Karpas-422 (cell line): ENCODE measurements around the gene DNASE2. TPM values are rescaled to one million over a fixed set of nuclear protein-coding genes. Genes with fewer than 3 reads are reported as not detected.
A peak's percentile ranks its signal among the peaks of the same experiment; 100 is the strongest.

Experiments
- DNase-seq: peaks from one replicate; pipeline ENCODE4 v3.0.0-alpha.2; 2015
- H2AFZ ChIP-seq: fragments of 200-600 bp; sonication (generic); 2 replicates; pipeline ENCODE4 v1.6.1; 2014; ENCODE audit warnings: antibody characterized with exemption, low read length, mixed read lengths
- H3K27ac ChIP-seq: fragments of 200-600 bp; sonication (generic); 2 replicates; pipeline ENCODE4 v1.5.1; 2014; ENCODE audit warnings: mild to moderate bottlenecking, low read length, moderate library complexity
- H3K27me3 ChIP-seq: fragments of 200-600 bp; sonication (generic); 2 replicates; pipeline ENCODE4 v1.6.1; 2014; ENCODE audit warnings: low read length, mixed read lengths
- H3K36me3 ChIP-seq: fragments of 200-600 bp; sonication (generic); 2 replicates; pipeline ENCODE4 v1.6.1; 2014; ENCODE audit warnings: low read length, mixed read lengths; ENCODE audit not compliant: insufficient read depth
- H3K4me1 ChIP-seq: fragments of 200-600 bp; sonication (generic); 2 replicates; pipeline ENCODE4 v1.6.1; 2014; ENCODE audit warnings: mild to moderate bottlenecking, low read length, mixed read lengths
- H3K4me2 ChIP-seq: fragments of 200-600 bp; sonication (generic); 2 replicates; pipeline ENCODE4 v1.6.1; 2014; ENCODE audit warnings: low read length, low read depth, mild to moderate bottlenecking; ENCODE audit not compliant: poor library complexity, severe bottlenecking
- H3K4me3 ChIP-seq: fragments of 200-600 bp; sonication (generic); 2 replicates; pipeline ENCODE4 v1.5.1; 2014; ENCODE audit warnings: mild to moderate bottlenecking, antibody characterized with exemption, low read length, mixed read lengths
- H3K79me2 ChIP-seq: fragments of 200-600 bp; sonication (generic); 2 replicates; pipeline ENCODE4 v1.6.1; 2014; ENCODE audit warnings: mild to moderate bottlenecking, low read length, mixed read lengths
- H3K9ac ChIP-seq: fragments of 200-600 bp; sonication (generic); 2 replicates; pipeline ENCODE4 v1.6.0; 2014; ENCODE audit warnings: low read length
- H3K9me2 ChIP-seq: fragments of 200-600 bp; sonication (generic), shearing (Covaris generic); replicated peaks from 2 replicates; pipeline ENCODE4 v1.6.0; 2014; ENCODE audit warnings: mild to moderate bottlenecking, low read length, moderate library complexity; ENCODE audit not compliant: insufficient read depth
- H3K9me3 ChIP-seq: fragments of 300-700, 200-600 bp; sonication (generic); 2 replicates; pipeline ENCODE4 v1.6.1; 2014; ENCODE audit warnings: low read length, mixed read lengths
- H4K20me1 ChIP-seq: fragments of 200-600 bp; sonication (generic); 2 replicates; pipeline ENCODE4 v1.6.1; 2014; ENCODE audit warnings: mild to moderate bottlenecking, antibody characterized with exemption, low read length, low read depth; ENCODE audit not compliant: insufficient read depth
- total RNA-seq: library from RNA; depleted of rRNA; stranded (reverse); fragments of >200 nt; shearing (Covaris generic); gene quantifications from 2 replicates; pipeline ENCODE4 v1.2.3, GENCODE V29; 2014; ENCODE audit warnings: low replicate concordance

Gene DNASE2
- total RNA-seq, 1 experiment from 2014 or later: 47.1 TPM

DNA sequence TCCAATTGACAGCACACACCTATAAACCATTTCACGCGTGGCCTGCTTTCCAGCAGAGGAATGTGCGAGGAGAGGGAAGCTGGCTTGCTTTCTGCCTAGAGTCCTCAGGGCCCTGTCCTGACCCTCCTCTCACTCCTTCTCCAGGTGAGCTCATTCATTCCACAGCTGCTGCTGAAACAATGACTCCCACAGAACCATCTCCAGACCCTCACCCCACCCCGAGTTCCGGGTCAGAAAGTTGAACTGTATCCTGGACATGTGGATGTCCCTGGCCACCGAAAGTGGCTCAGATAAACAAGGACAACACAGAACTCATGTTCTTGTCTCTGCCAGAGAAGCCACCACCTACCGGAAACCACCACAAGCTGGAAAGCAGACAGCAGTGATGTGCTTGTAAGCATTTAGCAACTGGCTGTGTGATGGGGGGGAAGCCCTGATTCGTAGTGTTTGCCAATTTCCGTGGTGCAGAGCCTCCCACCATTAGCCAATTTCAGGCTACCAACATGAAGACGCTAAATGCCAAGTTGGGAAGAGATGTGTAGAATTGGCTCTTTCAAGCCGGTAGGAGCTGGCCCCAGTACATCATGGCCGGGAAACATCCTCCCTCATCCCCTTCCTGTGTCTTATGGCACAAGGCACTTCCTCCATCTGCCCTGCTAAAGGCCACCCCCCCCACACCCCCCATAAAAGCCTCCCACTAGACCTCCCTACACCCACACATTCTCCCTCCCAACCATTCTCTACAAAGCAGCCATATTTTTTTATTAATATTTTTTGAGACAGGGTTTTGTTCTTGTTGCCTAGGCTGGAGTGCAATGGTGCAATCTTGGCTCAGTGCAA, 32.8 kb upstream of the DNASE2 start:
- H4K20me1 ChIP-seq: no peaks in the 10 kb centered on the region
- H3K27me3 ChIP-seq: no peaks in the 10 kb centered on the region
- peaks cover 4% of the 10 kb centered on the region for H3K4me1 ChIP-seq
- no peaks in the 10 kb centered on the region for H3K79me2 ChIP-seq
- H3K9me2 ChIP-seq: no peaks in the 10 kb centered on the region
- no peak for DNase-seq
- no peak overlapping the region for H3K4me2 ChIP-seq
- no peak overlapping the region for H3K4me3 ChIP-seq
- H3K36me3 ChIP-seq: no peaks in the 10 kb centered on the region
- no peaks in the 10 kb centered on the region for H3K9me3 ChIP-seq
- H2AFZ ChIP-seq: no peak overlapping the region
- H3K9ac ChIP-seq: no peak overlapping the region
- no peak overlapping the region for H3K27ac ChIP-seq

DNA sequence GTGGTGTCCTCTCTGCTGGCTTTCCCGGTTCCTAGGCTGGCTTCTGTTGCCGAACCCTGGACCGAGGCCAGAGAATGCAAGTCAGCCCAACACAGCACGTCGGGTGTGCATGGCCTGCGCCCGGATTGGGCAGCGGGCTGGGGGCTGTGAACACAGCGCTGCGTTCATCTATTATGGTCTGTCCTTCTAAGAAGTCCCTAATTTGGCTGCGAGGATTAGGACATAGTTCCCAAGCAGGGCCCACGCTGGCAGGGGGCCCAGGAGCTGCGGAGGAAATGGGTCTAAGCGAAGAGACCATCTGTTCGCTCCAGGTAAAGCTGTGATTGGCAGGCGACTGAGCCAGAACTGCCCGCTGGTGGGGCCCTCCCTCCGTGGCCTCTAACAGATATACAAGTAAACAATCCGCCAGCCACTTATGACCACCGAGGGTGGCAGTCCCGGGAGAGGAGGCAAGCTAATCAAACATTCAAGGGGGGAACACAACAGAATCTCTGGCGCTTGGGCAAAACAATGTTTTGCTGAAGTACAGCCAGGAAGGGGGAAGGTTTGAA, 31.8 kb upstream of the DNASE2 start:
- Histone ChIP-seq H3K79me2 (no peaks in the 10 kb centered on the region), H3K9ac (no peak overlapping the region), H3K4me2 (no peak overlapping the region), H4K20me1 (no peaks in the 10 kb centered on the region), H3K9me2 (no peaks in the 10 kb centered on the region), H3K4me1 (no peaks in the 10 kb centered on the region), H2AFZ (no peak overlapping the region), H3K36me3 (no peaks in the 10 kb centered on the region), H3K27ac (no peak overlapping the region), H3K4me3 (no peak overlapping the region), H3K27me3 (no peaks in the 10 kb centered on the region), H3K9me3 (no peaks in the 10 kb centered on the region)
- no peak for DNase-seq

DNA sequence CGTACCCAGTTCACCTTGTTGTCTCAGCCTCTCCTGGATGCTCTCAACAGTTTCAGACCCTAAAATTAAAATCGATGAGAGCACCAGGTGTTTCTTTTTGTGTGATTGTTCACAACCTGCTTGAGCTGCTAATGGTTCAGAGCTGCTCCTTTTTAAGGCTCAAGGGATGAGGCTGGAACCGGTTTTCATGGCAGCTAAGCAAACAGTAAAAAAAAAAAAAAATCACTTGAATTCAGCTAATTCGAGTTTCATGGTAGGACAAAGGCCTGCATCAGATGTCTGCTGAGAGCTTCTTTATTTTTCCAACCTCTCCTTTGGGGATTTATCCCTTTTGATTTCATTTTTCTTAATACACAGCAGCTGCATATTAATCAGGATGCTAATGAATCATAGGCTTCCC, 31.3 kb upstream of the DNASE2 start:
- Histone ChIP-seq H3K9me2 (no peaks in the 10 kb centered on the region), H3K36me3 (no peaks in the 10 kb centered on the region), H4K20me1 (no peaks in the 10 kb centered on the region), H3K79me2 (no peaks in the 10 kb centered on the region), H3K4me1 (no peaks in the 10 kb centered on the region), H2AFZ (no peak overlapping the region), H3K4me3 (no peak overlapping the region), H3K27me3 (no peaks in the 10 kb centered on the region), H3K9ac (no peak overlapping the region), H3K4me2 (no peak overlapping the region), H3K9me3 (no peaks in the 10 kb centered on the region), H3K27ac (no peak overlapping the region)
- DNase-seq: no peak

DNA sequence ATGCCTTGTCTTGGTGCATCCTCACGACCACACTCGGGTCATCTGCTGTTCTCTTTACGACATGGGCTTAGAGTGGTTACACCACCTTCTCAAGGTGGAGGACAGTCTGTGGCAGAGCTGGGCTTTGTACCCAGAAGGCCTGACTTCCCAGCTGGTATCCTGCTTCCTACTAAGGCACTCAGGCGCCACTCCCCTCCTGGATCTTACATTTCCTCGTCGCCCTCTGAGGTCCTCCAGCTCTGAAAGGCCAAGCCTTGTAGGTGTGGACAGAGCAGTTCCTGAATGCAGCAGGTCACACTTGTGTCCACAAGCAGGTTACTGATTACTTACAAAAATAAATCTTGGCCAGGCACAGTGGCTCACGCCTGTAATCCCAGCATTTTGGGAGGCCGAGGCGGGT, 25.9 kb upstream of the DNASE2 start:
- Histone ChIP-seq H3K27me3 (no peaks in the 10 kb centered on the region), H3K36me3 (no peaks in the 10 kb centered on the region), H3K27ac (no peak overlapping the region), H4K20me1 (no peaks in the 10 kb centered on the region), H3K79me2 (no peaks in the 10 kb centered on the region), H3K9me2 (no peaks in the 10 kb centered on the region), H2AFZ (no peak overlapping the region), H3K4me1 (no peaks in the 10 kb centered on the region), H3K9me3 (no peaks in the 10 kb centered on the region), H3K4me3 (no peak overlapping the region), H3K9ac (no peak overlapping the region), H3K4me2 (no peak overlapping the region)
- DNase-seq: no peak

DNA sequence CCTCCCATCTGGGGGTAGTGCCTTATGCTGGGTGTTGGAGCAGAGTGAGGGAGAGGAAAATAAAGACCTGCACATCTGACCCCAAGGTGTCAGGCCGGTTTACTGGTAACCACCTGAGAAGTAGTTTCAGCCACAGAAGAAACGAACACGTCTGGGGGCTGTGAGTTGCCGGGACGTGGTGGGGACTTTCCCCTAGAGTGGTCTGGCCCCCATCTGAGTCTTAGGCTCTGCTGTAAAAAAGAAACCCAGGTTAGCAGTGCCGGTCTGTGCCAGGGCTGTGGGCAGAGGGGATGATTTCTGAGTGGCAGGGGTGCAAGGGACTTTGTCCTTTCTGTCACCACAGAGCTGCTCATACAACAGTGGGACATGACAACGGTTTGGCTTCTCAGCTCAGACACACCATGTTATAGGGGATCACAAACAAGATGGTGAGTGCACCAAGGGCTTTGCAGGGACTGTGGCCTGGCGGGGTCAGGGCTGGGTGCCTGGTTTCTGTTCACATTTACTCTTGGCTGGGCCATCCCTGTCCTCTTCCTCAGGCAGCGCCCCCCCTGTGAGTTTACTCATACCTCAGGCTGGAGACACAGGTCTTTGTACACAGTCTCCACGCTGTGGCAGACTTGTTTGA, 18.8 kb upstream of the DNASE2 start:
- no peak overlapping the region for H3K4me3 ChIP-seq
- no peak for DNase-seq
- no peaks in the 10 kb centered on the region for H3K4me1 ChIP-seq
- no peaks in the 10 kb centered on the region for H3K9me2 ChIP-seq
- H2AFZ ChIP-seq: no peak overlapping the region
- H3K9ac ChIP-seq: no peak overlapping the region
- no peaks in the 10 kb centered on the region for H3K79me2 ChIP-seq
- H3K27ac ChIP-seq: no peak overlapping the region
- no peaks in the 10 kb centered on the region for H4K20me1 ChIP-seq
- H3K9me3 ChIP-seq: no peaks in the 10 kb centered on the region
- H3K36me3 ChIP-seq: no peaks in the 10 kb centered on the region; the same call in 1 of the 2 replicates
- H3K4me2 ChIP-seq: no peak overlapping the region
- H3K27me3 ChIP-seq: no peaks in the 10 kb centered on the region

DNA sequence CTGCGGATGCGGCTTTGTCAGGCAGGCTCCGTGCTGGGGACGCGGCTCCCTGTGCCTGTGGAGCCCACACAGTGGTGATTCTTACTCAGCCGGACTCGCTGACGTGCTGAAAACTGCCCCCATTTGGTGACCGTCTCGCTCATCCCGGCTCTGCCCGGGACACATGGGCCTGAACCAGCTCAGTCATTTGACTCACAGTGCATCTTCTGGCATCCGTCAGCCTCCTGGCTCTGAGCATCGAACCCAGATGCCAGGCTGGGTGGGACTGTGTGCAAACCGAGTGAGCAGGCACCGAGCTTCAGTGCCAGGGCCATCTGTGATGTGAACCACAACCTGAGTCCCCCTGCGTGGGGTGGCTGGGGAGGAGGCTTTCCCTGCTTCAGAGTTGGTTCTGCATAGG, 15.2 kb upstream of the DNASE2 start:
- no peaks in the 10 kb centered on the region for H3K27me3 ChIP-seq
- no peak overlapping the region for H3K4me2 ChIP-seq
- peaks cover 8% of the 10 kb centered on the region for H3K4me1 ChIP-seq
- H3K27ac ChIP-seq: no peak overlapping the region
- H3K9ac ChIP-seq: no peak overlapping the region
- no peak overlapping the region for H2AFZ ChIP-seq
- peaks cover 13% of the 10 kb centered on the region for H3K79me2 ChIP-seq
- no peaks in the 10 kb centered on the region for H3K9me3 ChIP-seq
- H3K9me2 ChIP-seq: no peaks in the 10 kb centered on the region
- DNase-seq: no peak
- no peaks in the 10 kb centered on the region; the same call in 1 of the 2 replicates for H4K20me1 ChIP-seq
- H3K4me3 ChIP-seq: no peak overlapping the region
- H3K36me3 ChIP-seq: no peaks in the 10 kb centered on the region; the same call in 1 of the 2 replicates

DNA sequence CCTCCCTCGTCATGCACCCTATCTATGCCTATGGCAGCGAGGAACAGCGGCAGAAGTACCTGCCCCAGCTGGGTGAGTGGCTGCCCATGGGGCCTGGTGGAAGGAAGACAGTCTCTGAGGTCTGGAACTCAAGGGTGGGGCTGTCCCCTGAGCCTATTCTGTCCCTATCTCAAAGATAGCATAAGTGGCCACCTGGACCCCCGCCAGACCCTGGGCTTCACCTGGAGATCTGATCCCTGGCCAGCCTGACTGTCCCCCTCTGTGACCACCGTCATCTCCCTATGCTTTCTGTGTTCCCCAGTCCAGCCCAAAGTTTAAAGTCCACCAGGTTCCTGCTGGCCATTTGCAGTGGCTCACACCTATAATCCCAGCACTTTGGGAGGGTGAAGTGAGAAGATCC, 12.3 kb upstream of the DNASE2 start:
- Histone ChIP-seq H3K4me1 (peaks cover 18% of the 10 kb centered on the region), H3K4me3 (no peak overlapping the region), H4K20me1 (no peaks in the 10 kb centered on the region; the same call in 1 of the 2 replicates), H3K36me3 (no peaks in the 10 kb centered on the region; the same call in 1 of the 2 replicates), H3K9ac (no peak overlapping the region), H3K9me2 (no peaks in the 10 kb centered on the region), H3K9me3 (no peaks in the 10 kb centered on the region), H2AFZ (no peak overlapping the region), H3K27me3 (no peaks in the 10 kb centered on the region), H3K79me2 (peaks cover 17% of the 10 kb centered on the region), H3K27ac (no peak overlapping the region), H3K4me2 (no peak overlapping the region)
- no peak for DNase-seq

DNA sequence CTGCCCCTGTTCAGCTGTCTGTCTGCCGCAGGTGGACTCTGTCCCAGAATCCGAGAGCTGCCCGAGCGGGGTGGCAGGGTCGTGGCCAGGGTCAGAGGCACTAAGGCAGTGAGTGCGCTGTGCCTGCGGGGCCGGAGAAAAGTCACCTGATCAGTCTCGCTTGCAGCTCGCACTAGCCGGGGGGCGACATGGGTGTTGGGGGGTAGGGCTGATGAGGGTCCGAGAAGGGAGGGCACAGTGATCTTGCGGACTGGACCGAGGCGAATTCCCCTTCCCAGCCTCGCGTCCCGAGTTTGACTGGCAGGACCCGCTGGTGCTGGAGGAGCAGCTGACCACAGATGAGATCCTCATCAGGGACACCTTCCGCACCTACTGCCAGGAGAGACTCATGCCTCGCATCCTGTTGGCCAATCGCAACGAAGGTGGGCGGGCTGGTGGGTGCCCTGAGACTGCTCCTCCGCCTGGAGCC, 10.3 kb upstream of the DNASE2 start:
- peaks cover 18% of the 10 kb centered on the region for H3K4me1 ChIP-seq
- H3K9me2 ChIP-seq: no peaks in the 10 kb centered on the region
- no peaks in the 10 kb centered on the region for H3K27me3 ChIP-seq
- H4K20me1 ChIP-seq: no peaks in the 10 kb centered on the region; the same call in 1 of the 2 replicates
- no peak overlapping the region for H3K27ac ChIP-seq
- peak overlapping the region; percentile 88 for H3K4me3 ChIP-seq
- peak overlapping the region; percentile 78 for H3K9ac ChIP-seq
- DNase-seq: peak; percentile 60
- H3K36me3 ChIP-seq: no peaks in the 10 kb centered on the region; the same call in 1 of the 2 replicates
- no peak overlapping the region for H2AFZ ChIP-seq
- H3K4me2 ChIP-seq: peak overlapping the region; percentile 79
- H3K79me2 ChIP-seq: peaks cover 17% of the 10 kb centered on the region
- H3K9me3 ChIP-seq: no peaks in the 10 kb centered on the region
